ENCODE results near the gene SEMA6C. TPM values are rescaled to one million over a fixed set of nuclear protein-coding genes. Genes with fewer than 3 reads are reported as not detected.
"Not testable (repeated sequence)": the region's sequence is repeated elsewhere in the genome, so short reads cannot be mapped to it uniquely, and the experiment has no call there.

The SEMA6C gene
- total and polyA plus RNA-seq, 8 donors = 3.9 to 31.5 (median 27.3) TPM

DNA sequence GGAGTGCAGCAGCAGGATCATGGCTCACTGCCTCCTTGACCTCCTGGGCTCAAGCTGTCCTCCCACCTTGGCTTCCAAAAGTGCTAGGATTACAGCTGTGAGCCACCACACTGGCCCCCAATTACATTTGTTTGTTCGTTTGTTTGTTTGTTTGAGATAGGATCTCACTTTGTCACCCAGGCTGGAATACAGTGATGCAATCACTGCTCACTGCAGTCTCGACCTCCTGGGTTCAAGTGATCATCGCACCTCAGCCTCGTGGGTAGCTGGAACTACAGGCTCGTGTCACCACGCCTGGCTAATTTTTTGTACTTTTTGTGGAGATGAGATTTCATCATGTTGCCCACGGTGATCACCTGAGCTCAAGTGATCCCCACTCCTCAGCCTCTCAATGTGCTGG is 45.6 kb upstream of the SEMA6C start:
- Histone ChIP-seq H3K36me3 (no peaks in the 10 kb centered on the region), H3K4me3 (no peak overlapping the region), H3K4me1 (peaks cover 7 to 26% of the 10 kb centered on the region in 2 donors), H3K27ac (no peak overlapping the region), H3K9me3 (no peaks in the 10 kb centered on the region), H3K27me3 (no peaks in the 10 kb centered on the region)
- intact Hi-C loops (cut with DNase I) = loop anchor here in 1 of 2 donors (10.0 kb wide), 1 partner anchor 63 kb away; the partner anchor contains the start of gene PSMD4
- ATAC-seq (no peak), DNase-seq (no peak)
- TF ChIP-seq, protein P1, sequence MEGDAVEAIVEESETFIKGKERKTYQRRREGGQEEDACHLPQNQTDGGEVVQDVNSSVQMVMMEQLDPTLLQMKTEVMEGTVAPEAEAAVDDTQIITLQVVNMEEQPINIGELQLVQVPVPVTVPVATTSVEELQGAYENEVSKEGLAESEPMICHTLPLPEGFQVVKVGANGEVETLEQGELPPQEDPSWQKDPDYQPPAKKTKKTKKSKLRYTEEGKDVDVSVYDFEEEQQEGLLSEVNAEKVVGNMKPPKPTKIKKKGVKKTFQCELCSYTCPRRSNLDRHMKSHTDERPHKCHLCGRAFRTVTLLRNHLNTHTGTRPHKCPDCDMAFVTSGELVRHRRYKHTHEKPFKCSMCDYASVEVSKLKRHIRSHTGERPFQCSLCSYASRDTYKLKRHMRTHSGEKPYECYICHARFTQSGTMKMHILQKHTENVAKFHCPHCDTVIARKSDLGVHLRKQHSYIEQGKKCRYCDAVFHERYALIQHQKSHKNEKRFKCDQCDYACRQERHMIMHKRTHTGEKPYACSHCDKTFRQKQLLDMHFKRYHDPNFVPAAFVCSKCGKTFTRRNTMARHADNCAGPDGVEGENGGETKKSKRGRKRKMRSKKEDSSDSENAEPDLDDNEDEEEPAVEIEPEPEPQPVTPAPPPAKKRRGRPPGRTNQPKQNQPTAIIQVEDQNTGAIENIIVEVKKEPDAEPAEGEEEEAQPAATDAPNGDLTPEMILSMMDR (IDR thresholded peaks at IDR 0.05) = no peak

DNA sequence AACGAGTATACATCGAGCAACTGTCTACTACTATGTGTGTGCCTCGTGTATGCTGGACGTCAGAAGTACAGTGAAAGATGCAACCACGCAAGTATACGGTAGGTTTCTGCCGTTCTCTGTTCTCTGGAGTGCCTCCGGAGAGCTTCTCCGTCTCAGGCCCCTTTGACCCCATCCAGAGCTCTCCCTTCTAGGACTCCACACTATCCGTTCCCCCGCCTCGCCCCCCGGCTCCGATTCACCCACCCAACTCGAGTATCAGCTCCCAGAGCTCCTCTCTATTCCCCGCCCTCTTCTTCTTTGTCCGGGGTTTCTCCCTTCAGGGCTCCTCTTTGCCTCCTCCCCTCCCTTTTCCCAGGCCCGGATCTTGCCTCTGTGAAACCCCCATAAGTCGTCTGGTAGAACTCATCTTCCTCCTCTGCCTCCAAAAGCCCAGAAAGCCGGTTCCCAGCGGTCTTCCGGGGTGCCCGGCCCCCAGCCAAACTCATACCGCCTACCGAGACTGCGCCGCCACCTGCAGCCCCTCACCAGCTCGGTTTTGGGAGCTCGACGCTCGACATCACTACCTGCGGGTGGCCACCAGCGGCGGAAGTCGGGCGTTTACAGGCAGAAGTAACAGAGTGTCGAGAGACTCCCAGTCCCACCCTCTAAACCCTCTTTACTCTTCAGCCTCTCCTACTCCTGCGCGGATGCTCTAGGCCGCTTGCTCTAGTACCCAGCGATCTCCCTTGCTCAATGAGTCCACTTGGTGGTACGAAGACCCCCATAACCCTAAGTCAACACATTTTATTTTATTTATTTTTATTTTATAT is 43.4 kb upstream of the SEMA6C start, which contains the start of gene VPS72:
VPS72 (minus strand) TSS at position 561 of the 809 bp plus-strand sequence; CDS start at position 485, 76 bp downstream.
- Histone ChIP-seq H3K9me3 (no peaks in the 10 kb centered on the region), H3K4me1 (peaks cover 7 to 24% of the 10 kb centered on the region in 2 donors), H3K27me3 (no peaks in the 10 kb centered on the region), H3K36me3 (peaks cover 0 to 12% of the 10 kb centered on the region in 2 donors), H3K27ac (peak within 1 kb of the TSS; percentile 80 to 83), H3K4me3 (peak within 1 kb of the TSS; percentile 73 to 78)
- ATAC-seq = peak; percentile 99
- DNase-seq = peak; percentile 76 to 93 (median 90)
- intact Hi-C loops (cut with DNase I) = loop anchor here in 1 of 2 donors (10.0 kb wide), 1 partner anchor 65 kb away; the partner anchor contains the start of gene PSMD4
- TF ChIP-seq, protein P1 (IDR thresholded peaks at IDR 0.05) = peak in 1 of 2 donors; percentile 27

DNA sequence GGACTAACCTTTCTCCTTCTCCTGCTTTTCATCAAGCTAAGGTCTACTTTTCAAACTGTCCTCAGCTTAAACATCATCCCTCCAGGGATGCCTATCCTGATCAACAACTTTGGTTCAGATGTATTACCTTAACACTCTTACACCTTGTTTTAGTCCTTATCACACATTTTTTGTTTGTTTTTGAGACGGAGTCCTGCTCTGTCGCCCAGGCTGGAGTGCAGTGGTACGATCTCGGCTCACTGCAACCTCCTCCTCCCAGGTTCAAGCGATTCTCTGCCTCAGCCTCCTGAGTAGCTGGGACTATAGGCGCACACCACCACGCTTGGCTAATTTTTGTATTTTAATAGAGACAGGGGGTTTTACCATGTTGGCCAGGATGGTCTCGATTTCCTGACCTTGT is 42.2 kb upstream of the SEMA6C start:
- Histone ChIP-seq H3K36me3 (peaks cover 2 to 23% of the 10 kb centered on the region in 2 donors), H3K4me3 (peak overlapping the region; percentile 73 to 78), H3K4me1 (peaks cover 7 to 24% of the 10 kb centered on the region in 2 donors)
- ATAC-seq; intact Hi-C loops (cut with DNase I); H3K27ac ChIP-seq; H3K9me3 ChIP-seq; DNase-seq; H3K27me3 ChIP-seq: not testable (repeated sequence)

DNA sequence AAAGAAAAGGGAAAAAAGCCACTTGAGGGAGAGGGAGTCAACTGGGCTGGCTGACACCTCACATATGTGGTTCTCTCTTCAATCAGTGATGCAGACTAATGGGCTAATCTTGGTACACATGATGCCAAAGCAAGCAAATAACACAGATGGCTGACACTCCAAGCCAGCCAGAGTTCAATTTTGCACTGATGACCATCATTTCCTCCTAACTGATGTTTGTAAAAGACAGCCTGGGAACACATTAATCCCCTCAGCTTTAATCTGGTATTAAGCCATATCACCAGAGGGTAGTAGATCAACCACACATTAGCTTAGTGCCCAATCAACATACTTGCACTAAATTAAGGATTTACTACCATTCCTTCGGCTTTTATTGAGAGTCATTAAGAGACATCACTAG is 40.8 kb upstream of the SEMA6C start:
- peaks cover 2 to 38% of the 10 kb centered on the region in 2 donors for H3K36me3 ChIP-seq
- DNase-seq (no peak), ATAC-seq (no peak)
- peaks cover 7 to 24% of the 10 kb centered on the region in 2 donors for H3K4me1 ChIP-seq
- H3K9me3 ChIP-seq = no peaks in the 10 kb centered on the region
- no peak overlapping the region for H3K4me3 ChIP-seq
- TF ChIP-seq, protein P1 (IDR thresholded peaks at IDR 0.05) = no peak
- H3K27me3 ChIP-seq = no peaks in the 10 kb centered on the region
- intact Hi-C loops (cut with DNase I) = no loop called here
- H3K27ac ChIP-seq = no peak overlapping the region

DNA sequence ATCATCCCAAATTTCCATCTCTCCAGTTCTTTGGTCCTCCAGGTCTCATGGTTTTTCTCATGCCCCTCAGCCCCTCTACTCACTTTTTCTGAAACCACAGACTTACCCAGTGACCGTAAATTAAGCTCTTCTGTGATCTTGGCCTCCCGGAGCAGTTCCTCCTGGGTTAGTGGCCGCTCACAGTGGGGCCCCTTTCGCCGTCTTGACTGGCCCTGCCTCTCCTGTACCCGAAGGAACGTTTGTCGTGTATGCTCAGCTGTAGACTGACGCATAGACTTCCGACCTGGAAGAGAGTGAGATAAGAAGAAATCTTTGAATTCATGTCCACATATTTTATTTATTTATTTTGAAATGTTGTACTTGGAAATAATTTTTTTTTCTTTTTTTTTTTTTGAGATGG is 37.8 kb upstream of the SEMA6C start:
- Histone ChIP-seq H3K27me3 (no peaks in the 10 kb centered on the region), H3K4me3 (no peak overlapping the region), H3K27ac (no peak overlapping the region), H3K4me1 (peaks cover 7 to 14% of the 10 kb centered on the region in 2 donors), H3K9me3 (no peaks in the 10 kb centered on the region), H3K36me3 (peaks cover 2 to 68% of the 10 kb centered on the region in 2 donors)
- ATAC-seq = no peak
- DNase-seq = no peak
- TF ChIP-seq, protein P1 (IDR thresholded peaks at IDR 0.05) = no peak
- intact Hi-C loops (cut with DNase I) = no loop called here

All from left lung (tissue), 10 donors.